Gastroesophageal sphincter (tissue), 4 donors: ENCODE results near the gene CADM2. TPM values are rescaled to one million over a fixed set of nuclear protein-coding genes. Genes with fewer than 3 reads are reported as not detected.

Source experiments
- ATAC-seq: fragments of 150-250 bp; one replicate; pipeline ENCODE4 v1.9.1; 2016; ENCODE audit warnings: mild to moderate bottlenecking, moderate library complexity
- H3K27ac ChIP-seq, 4 donors: fragments of 200-600 bp; sonication (generic) in 3 of 4; 1 replicate in 3 of 4; 2 replicates in 1 of 4; pipeline ENCODE4 v1.5.1; 2016 to 2019
- H3K27me3 ChIP-seq: fragments of 200-600 bp; sonication (generic); one replicate; pipeline ENCODE4 v1.5.1; 2019
- H3K36me3 ChIP-seq, 2 donors: fragments of 200-600 bp; sonication (generic); one replicate each; pipeline ENCODE4 v1.5.1; 2019; ENCODE audit warnings: control low read depth in 1 of 2
- H3K4me1 ChIP-seq, 3 donors: fragments of 200-600 bp; sonication (generic); 1 replicate in 2 of 3; 2 replicates in 1 of 3; pipeline ENCODE4 v1.5.1; 2016 to 2019; ENCODE audit warnings: control low read depth in 2 of 3
- H3K4me3 ChIP-seq, 2 donors: fragments of 200-600 bp; sonication (generic); one replicate each; pipeline ENCODE4 v1.5.1; 2019; ENCODE audit warnings: mild to moderate bottlenecking in 1 of 2, moderate library complexity in 1 of 2
- H3K9me3 ChIP-seq, 3 donors: fragments of 200-600 bp; sonication (generic); one replicate each; pipeline ENCODE4 v1.5.1; 2017 to 2019; ENCODE audit warnings: control low read depth in 2 of 3
- CTCF ChIP-seq, 4 experiments: fragments of 200-600 bp in 2 of 4; fragments of 450-650 bp in 2 of 4; sonication (generic) in 1 of 4; IDR thresholded peaks; one replicate each; pipeline ENCODE4 v1.5.1; 2017 to 2019; ENCODE audit warnings: antibody characterized with exemption in 4 of 4, mild to moderate bottlenecking in 2 of 4, moderate library complexity in 2 of 4
- EP300 ChIP-seq: sonication (generic); formaldehyde crosslinking; IDR thresholded peaks from one replicate; pipeline ENCODE4 v1.6.1; 2017; ENCODE audit warnings: antibody characterized with exemption, mild to moderate bottlenecking
- POLR2A ChIP-seq, 2 donors: fragments of 450-650 bp; IDR thresholded peaks; one replicate each; pipeline ENCODE4 v1.6.1; 2017; ENCODE audit warnings: antibody characterized with exemption in 2 of 2, mild to moderate bottlenecking in 2 of 2, moderate library complexity in 1 of 2
- POLR2AphosphoS5 ChIP-seq: sonication (generic); formaldehyde crosslinking; IDR thresholded peaks from one replicate; pipeline ENCODE4 v1.6.1; 2017; ENCODE audit warnings: antibody characterized with exemption
- WGBS, 2 donors: methylation state at CpG; one replicate each; pipeline ENCODE4 v1.1.5; 2018; ENCODE audit warnings: low coverage in 1 of 2; 5-methylcytosine and 5-hydroxymethylcytosine counted together
- total RNA-seq, 4 donors: library from RNA; depleted of rRNA; stranded (reverse); fragments of >200 nt; gene quantifications; one replicate each; pipeline ENCODE4 v1.1.0, GENCODE V29; 2016

Gene CADM2
- total RNA-seq, 4 donors from 2014 or later, result 8.2 to 10.1 (median 9.4) TPM

- ATAC-seq, result peak; percentile 66
- Histone ChIP-seq H3K36me3 (no peaks in the 10 kb centered on the region), H3K27me3 (no peaks in the 10 kb centered on the region), H3K4me1 (peaks cover 0 to 4% (median 0%) of the 10 kb centered on the region in 3 donors), H3K9me3 (no peaks in the 10 kb centered on the region), H3K27ac (peak overlapping the region in 2 of 4 donors; percentile 2 to 15), H3K4me3 (no peak overlapping the region)
- no peak for TF ChIP-seq CTCF (IDR thresholded peaks at IDR 0.05)
- TF ChIP-seq EP300, result no peak
- no peak for TF ChIP-seq POLR2A (IDR thresholded peaks at IDR 0.05)
- TF ChIP-seq POLR2AphosphoS5, result no peak
- 20 to 24% methylated on average over 8 of the region's 8 CpGs for WGBS, 2 donors
These were observed 122.6 kb downstream of the CADM2 start for GRCh38 chr3:85081191-85081906.

- no peaks in the 10 kb centered on the region for H3K36me3 ChIP-seq
- ATAC-seq, result no peak
- no peak overlapping the region for H3K27ac ChIP-seq
These were observed 131.7 kb downstream of the CADM2 start for GRCh38 chr3:85090495-85090894.

GRCh38 chr3:85100316-85100715 is 141.5 kb downstream of the CADM2 start:
- TF ChIP-seq CTCF (IDR thresholded peaks at IDR 0.05) (no peak), POLR2AphosphoS5 (no peak), POLR2A (IDR thresholded peaks at IDR 0.05) (no peak), EP300 (no peak)
- Histone ChIP-seq H3K27me3 (no peaks in the 10 kb centered on the region), H3K4me3 (no peak overlapping the region), H3K36me3 (no peaks in the 10 kb centered on the region), H3K27ac (no peak overlapping the region), H3K4me1 (no peaks in the 10 kb centered on the region), H3K9me3 (no peaks in the 10 kb centered on the region)
- ATAC-seq, result no peak
- 26 to 46% methylated on average over 2 of the region's 2 CpGs for WGBS, 2 donors

More at GRCh38 chr3:85090495-85090894, 131.7 kb downstream of the CADM2 start:
- Histone ChIP-seq H3K27me3 (no peaks in the 10 kb centered on the region), H3K4me1 (no peaks in the 10 kb centered on the region), H3K4me3 (no peak overlapping the region), H3K9me3 (no peaks in the 10 kb centered on the region)
- TF ChIP-seq EP300 (no peak), POLR2A (IDR thresholded peaks at IDR 0.05) (no peak)
- WGBS, 2 donors, result 84% methylated on average over 5 of the region's 6 CpGs; no CpG with 5 or more reads in 1 of the 2 donors

GRCh38 chr3:85102781-85103180 is 144.0 kb downstream of the CADM2 start:
- H3K27me3 ChIP-seq, result no peaks in the 10 kb centered on the region
- no peak overlapping the region for H3K4me3 ChIP-seq
- WGBS, 2 donors, result 40 to 50% methylated on average over 1 of the region's 1 CpG
- H3K4me1 ChIP-seq, result no peaks in the 10 kb centered on the region
- no peak for ATAC-seq
- H3K9me3 ChIP-seq, result no peaks in the 10 kb centered on the region
- no peak overlapping the region for H3K27ac ChIP-seq
- TF ChIP-seq CTCF (IDR thresholded peaks at IDR 0.05), result no peak
- TF ChIP-seq POLR2A (IDR thresholded peaks at IDR 0.05), result no peak
- no peak for TF ChIP-seq POLR2AphosphoS5
- TF ChIP-seq EP300, result no peak
- H3K36me3 ChIP-seq, result no peaks in the 10 kb centered on the region

- Histone ChIP-seq H3K27ac (no peak overlapping the region), H3K27me3 (no peaks in the 10 kb centered on the region), H3K4me3 (no peak overlapping the region), H3K4me1 (no peaks in the 10 kb centered on the region), H3K36me3 (no peaks in the 10 kb centered on the region), H3K9me3 (no peaks in the 10 kb centered on the region)
- no peak for TF ChIP-seq EP300
- no peak for TF ChIP-seq CTCF (IDR thresholded peaks at IDR 0.05)
- TF ChIP-seq POLR2A (IDR thresholded peaks at IDR 0.05), result no peak
- TF ChIP-seq POLR2AphosphoS5, result no peak
- no peak for ATAC-seq
- whole genome bisulfite sequencing, 2 donors, result 52 to 60% methylated on average over 2 of the region's 2 CpGs
These were observed 151.6 kb downstream of the CADM2 start for GRCh38 chr3:85110393-85110792.
